Stimulated activated naive B cell treated with anti-CD40 and anti-IgM and Interleukin-4, amounts not matched to agents 10 μg/mL and 1 μg/mL and 100 μg/mL, for 72 hours (primary cell): ENCODE results near the gene GRB10.
A peak's percentile ranks its signal among the peaks of the same experiment; 100 is the strongest.

Experiments used
- ATAC-seq, 2 donors: fragments of 150-1000 bp; cut with Tn5 transposase; replicated peaks; 2 replicates each; pipeline ENCODE4 v1.10.0; 2021; ENCODE audit warnings: moderate library complexity in 1 of 2
- DNase-seq: peaks from one replicate; pipeline ENCODE4 v3.0.0; 2021
- H3K27ac Mint-ChIP-seq: one replicate; pipeline ENCODE4 v1.8.0; 2022; ENCODE audit warnings: mild to moderate bottlenecking, mixed read lengths
- H3K27me3 Mint-ChIP-seq, 2 donors: one replicate each; pipeline ENCODE4 v1.8.0; 2022; ENCODE audit warnings: mixed read lengths in 2 of 2
- H3K36me3 Mint-ChIP-seq, 2 donors: one replicate each; pipeline ENCODE4 v1.8.0; 2022; ENCODE audit warnings: mixed read lengths in 2 of 2, mild to moderate bottlenecking in 1 of 2
- H3K4me1 Mint-ChIP-seq, 2 donors: one replicate each; pipeline ENCODE4 v1.8.0; 2022; ENCODE audit warnings: mixed read lengths in 2 of 2, mild to moderate bottlenecking in 1 of 2
- H3K4me3 Mint-ChIP-seq, 2 donors: one replicate each; pipeline ENCODE4 v1.8.0; 2022; ENCODE audit warnings: mild to moderate bottlenecking in 2 of 2, mixed read lengths in 2 of 2, moderate library complexity in 1 of 2
- H3K9me3 Mint-ChIP-seq, 2 donors: one replicate each; pipeline ENCODE4 v1.8.0; 2022; ENCODE audit warnings: mixed read lengths in 2 of 2, mild to moderate bottlenecking in 1 of 2

GRB10 gene

DNA sequence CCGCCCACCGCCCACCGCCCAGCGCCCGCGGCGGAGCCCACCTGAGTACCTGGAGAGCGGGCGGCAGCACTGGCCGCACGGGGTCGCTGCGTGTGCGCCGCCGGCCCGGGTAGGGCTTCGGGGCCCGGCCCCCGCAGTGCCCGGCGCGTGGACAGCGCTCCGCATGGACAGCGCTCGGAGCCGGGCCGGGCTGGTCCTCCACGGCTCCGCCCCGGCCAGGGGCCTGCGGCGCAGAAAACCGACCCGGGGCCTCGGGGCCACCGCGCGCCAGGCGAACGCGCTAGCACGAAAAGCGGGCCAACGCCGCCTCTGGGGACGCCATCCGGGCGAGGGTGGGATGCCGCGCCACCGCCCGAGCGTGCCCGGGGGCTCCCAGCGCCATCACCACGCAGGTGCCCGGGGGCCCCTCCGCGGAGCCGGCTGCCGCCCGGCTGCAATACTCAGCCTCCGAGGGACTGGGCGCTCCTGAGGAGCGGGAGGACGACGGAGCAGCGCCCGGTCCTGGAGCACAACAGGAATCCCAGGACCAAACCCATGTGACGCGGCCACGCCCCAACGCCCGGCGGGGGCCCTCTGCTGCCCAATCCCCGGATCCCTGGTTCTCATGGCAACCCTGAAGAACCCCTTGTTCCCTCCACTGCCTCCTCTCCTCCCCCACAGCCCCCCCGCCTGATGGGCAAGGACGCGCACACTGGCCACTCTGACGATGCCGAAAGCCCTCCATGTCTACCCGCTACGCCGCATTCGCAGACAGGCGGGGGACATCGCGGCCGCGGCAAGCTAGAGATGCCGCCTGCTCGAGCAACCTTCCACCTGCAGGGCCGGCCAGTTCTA, at the start of gene GRB10:
TSS of gene GRB10 (minus strand) at position 522 of the 834 bp plus-strand sequence. CDS start 50,574 bp downstream, outside the sequence.
- peaks cover 5 to 7% of the 10 kb centered on the region in 2 donors for H3K9me3 Mint-ChIP-seq
- peaks cover 7 to 10% of the 10 kb centered on the region in 2 donors for H3K4me1 Mint-ChIP-seq
- DNase-seq, result no peak

DNA sequence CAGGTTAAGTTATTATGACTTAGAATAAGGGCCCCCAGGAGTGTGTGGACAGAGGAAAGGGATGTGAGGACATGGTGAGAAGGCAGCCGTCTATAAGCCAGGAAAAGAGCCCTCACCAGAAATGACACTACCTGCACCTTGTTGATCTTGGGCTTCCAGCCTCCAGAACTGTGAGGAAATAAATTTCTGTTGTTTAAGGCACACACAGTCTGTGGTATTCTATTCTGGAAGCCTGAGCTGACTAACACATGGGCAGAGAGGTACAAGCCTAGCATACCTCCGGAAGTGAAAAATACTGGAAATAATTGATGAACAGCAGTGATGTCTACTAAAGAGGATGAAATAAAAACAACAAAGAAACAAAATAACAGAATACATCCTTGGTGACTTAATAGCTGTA, 46.1 kb upstream of the GRB10 start:
- DNase-seq, result no peak
- peaks cover 0 to 2% of the 10 kb centered on the region in 2 donors for H3K4me1 Mint-ChIP-seq
- no peaks in the 10 kb centered on the region for H3K36me3 Mint-ChIP-seq
- H3K27me3 Mint-ChIP-seq, result peaks cover 0 to 3% of the 10 kb centered on the region in 2 donors
- peaks cover 0 to 3% of the 10 kb centered on the region in 2 donors for H3K9me3 Mint-ChIP-seq
- ATAC-seq, result no peak
- no peak overlapping the region for H3K27ac Mint-ChIP-seq
- no peak overlapping the region for H3K4me3 Mint-ChIP-seq

More for the DNA sequence above, at the start of gene GRB10:
- Mint-ChIP-seq H3K36me3 (peaks cover 1 to 4% of the 10 kb centered on the region in 2 donors), H3K27ac (no peak within 1 kb of the TSS), H3K4me3 (peak within 1 kb of the TSS; percentile 68 to 77), H3K27me3 (peaks cover 48 to 52% of the 10 kb centered on the region in 2 donors)
- ATAC-seq, result peak; percentile 50 to 64

DNA sequence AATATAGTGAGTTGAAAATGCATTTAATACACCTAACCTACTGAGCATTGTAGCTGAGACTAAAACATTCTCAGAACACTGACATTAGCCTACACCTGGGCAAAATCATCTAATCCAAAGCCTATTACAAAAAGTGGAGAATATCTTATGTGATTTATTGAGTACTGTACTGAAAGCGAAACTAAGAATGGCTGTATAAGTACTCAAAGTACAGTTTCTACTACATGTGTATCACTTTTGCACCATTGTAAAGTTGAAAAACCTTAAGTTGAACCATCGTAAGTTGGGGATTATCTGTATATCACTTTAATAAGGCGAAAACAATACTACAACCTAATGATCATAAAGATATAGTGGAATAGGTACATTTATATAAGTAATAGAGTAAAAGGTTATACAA, 45.4 kb upstream of the GRB10 start:
- DNase-seq, result no peak
- no peak overlapping the region for H3K27ac Mint-ChIP-seq
- peaks cover 0 to 3% of the 10 kb centered on the region in 2 donors for H3K27me3 Mint-ChIP-seq

DNA sequence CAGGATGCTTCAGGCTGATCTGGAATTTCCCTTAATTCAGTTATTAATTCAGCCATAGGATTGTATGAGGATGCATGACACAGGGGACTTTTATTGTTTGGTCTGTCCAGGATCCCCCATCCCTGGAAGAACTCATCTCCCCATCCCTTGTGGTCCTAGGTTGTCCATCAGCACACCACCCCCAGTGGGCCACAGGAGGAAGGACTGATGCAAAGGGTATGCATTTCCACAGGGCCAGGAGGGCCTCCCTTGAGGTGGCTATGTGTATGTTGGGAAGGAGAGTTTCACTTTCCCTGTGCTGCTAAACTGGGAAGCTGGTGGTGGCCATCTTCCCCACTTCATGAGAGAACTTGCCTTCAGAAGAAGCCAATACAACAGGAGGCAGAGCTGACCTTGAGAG, 44.6 kb upstream of the GRB10 start:
- H3K36me3 Mint-ChIP-seq, result no peaks in the 10 kb centered on the region
- no peak overlapping the region for H3K4me3 Mint-ChIP-seq
- peaks cover 0 to 3% of the 10 kb centered on the region in 2 donors for H3K9me3 Mint-ChIP-seq
- H3K27me3 Mint-ChIP-seq, result peaks cover 0 to 3% of the 10 kb centered on the region in 2 donors
- peaks cover 0 to 2% of the 10 kb centered on the region in 2 donors for H3K4me1 Mint-ChIP-seq
- DNase-seq (no peak), ATAC-seq (no peak)
- no peak overlapping the region for H3K27ac Mint-ChIP-seq

More for the DNA sequence above, 45.4 kb upstream of the GRB10 start:
- peaks cover 0 to 3% of the 10 kb centered on the region in 2 donors for H3K9me3 Mint-ChIP-seq
- H3K36me3 Mint-ChIP-seq, result no peaks in the 10 kb centered on the region
- H3K4me3 Mint-ChIP-seq, result no peak overlapping the region
- ATAC-seq, result no peak
- H3K4me1 Mint-ChIP-seq, result peaks cover 0 to 2% of the 10 kb centered on the region in 2 donors

DNA sequence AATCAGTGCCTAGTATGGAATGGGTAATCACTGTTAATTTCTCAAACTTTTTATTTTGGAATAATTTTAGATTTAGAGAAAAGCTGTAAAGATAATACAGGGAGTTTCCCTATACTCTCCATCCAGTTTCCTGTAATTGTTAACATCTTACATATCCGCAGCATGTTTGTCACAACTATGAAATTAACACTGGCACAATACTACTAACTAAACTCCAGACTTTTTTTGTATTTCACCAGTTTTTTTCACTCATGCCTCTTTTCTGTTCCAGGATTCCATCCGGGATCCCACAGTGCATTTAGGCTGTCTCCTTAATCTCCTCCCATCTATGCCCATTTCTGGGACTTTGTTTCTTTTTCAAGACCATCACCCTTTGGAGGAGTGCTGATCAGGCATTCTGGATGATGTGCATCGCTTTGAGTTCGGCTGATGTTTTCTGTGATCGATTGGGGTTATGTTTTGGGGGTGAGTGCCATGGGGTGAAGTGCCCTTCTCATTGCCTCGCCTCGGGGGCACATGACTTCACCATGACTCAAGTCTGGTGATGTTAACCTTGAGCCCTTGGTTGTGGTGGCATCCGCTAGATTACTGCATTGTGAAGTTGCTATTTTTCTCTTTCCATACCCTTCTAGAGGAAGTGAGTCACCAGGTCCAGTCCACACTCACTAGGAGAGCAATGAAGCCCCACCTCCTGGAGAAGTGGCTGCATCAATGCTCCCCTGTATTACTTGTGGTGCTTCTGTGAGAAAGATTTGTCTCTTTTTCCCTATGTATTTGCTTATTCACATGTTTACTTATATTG, 43.9 kb upstream of the GRB10 start:
- Mint-ChIP-seq H3K9me3 (peaks cover 0 to 3% of the 10 kb centered on the region in 2 donors), H3K36me3 (no peaks in the 10 kb centered on the region), H3K27ac (no peak overlapping the region), H3K27me3 (peaks cover 0 to 3% of the 10 kb centered on the region in 2 donors), H3K4me1 (peaks cover 0 to 2% of the 10 kb centered on the region in 2 donors), H3K4me3 (no peak overlapping the region)
- ATAC-seq (peak; percentile 34 to 51), DNase-seq (no peak)

DNA sequence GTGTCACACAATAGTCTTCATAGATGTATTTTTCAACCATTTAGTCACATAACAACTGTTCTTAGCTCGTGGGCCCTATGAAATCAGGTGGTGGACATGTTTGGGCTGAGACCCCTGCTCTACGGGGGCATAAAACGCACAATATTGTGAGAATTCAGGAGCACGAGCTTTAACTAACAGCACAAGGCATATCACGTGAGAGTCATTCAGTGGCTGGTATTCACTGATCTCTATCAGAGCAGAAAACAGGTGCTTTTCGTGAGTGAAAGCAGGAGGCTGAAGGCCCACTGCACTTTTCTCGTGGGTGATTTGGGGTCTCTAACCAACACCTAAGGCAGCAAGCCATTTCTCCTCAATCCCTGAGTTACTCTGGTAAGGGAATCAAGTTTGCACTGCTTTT, 42.8 kb upstream of the GRB10 start:
- H3K36me3 Mint-ChIP-seq, result no peaks in the 10 kb centered on the region
- no peak for DNase-seq
- H3K9me3 Mint-ChIP-seq, result peaks cover 0 to 3% of the 10 kb centered on the region in 2 donors
- no peak overlapping the region for H3K27ac Mint-ChIP-seq
- H3K4me1 Mint-ChIP-seq, result peaks cover 0 to 2% of the 10 kb centered on the region in 2 donors
- no peak for ATAC-seq
- no peak overlapping the region for H3K4me3 Mint-ChIP-seq
- peaks cover 0 to 3% of the 10 kb centered on the region in 2 donors for H3K27me3 Mint-ChIP-seq

DNA sequence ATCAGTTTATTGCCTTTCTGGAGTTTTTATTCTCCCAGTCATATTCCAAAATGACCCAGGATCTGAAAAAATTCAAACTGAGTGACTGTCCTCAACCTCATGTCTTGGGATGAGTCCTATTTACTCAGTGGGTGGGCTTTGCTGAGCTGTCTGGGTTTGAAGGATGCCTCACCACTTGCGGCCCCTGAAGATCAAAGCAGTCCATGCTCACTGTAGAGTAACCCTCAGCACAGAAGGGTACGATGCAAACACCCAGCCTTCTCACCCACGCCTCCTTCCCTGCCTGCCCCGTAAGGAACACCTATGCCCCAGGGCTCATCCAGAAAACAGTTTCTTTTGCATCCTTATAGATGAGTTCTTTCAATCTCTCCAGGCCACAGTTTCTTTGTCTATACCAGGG, 42.2 kb upstream of the GRB10 start:
- Mint-ChIP-seq H3K27ac (no peak overlapping the region), H3K4me3 (no peak overlapping the region), H3K27me3 (peaks cover 0 to under 1% of the 10 kb centered on the region in 2 donors), H3K4me1 (peaks cover 0 to 2% of the 10 kb centered on the region in 2 donors), H3K9me3 (peaks cover 0 to 3% of the 10 kb centered on the region in 2 donors), H3K36me3 (no peaks in the 10 kb centered on the region)
- no peak for DNase-seq
- no peak for ATAC-seq

DNA sequence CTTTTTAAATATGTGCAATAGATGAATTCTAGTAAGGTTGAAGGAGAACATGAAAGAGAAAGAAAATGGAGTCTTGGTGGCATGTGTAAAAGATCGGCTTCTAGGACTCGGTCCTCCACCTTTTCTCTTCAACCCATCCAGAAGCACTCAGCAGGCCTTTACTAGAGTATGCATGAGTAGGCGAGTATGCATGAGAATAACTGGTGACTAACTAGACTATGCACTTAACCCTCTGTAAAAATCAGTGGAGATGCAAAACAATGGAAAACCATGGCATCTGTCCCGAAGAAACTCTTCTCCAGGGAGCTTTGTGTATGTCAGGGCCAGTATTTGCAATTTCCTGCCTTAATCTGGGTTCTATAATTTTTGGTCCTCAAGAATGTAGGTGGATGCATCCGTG, 40.0 kb upstream of the GRB10 start:
- Mint-ChIP-seq H3K4me3 (no peak overlapping the region), H3K36me3 (no peaks in the 10 kb centered on the region), H3K4me1 (peaks cover 0 to 2% of the 10 kb centered on the region in 2 donors), H3K27me3 (no peaks in the 10 kb centered on the region), H3K27ac (no peak overlapping the region), H3K9me3 (peaks cover 0 to 3% of the 10 kb centered on the region in 2 donors)
- DNase-seq, result no peak
- no peak for ATAC-seq

DNA sequence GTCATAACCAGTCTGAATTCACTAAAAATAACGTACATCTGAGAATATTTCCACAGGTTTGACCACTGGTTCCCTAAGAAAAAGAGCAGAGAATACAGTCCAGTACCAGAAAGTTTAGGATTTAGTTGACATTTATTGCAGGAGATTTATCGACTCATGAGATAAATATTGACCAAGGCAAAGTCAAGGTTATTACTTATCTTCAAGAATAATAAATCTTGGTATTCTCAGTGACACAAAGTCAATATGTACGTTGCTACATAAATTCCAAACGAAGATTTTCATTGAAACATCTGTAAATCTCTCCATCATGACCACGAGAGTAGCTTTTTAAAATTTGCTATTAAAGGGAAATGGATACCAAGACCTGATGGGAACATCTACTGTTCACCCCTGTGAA, 39.4 kb upstream of the GRB10 start:
- Mint-ChIP-seq H3K36me3 (no peaks in the 10 kb centered on the region), H3K9me3 (peaks cover 0 to 3% of the 10 kb centered on the region in 2 donors)

DNA sequence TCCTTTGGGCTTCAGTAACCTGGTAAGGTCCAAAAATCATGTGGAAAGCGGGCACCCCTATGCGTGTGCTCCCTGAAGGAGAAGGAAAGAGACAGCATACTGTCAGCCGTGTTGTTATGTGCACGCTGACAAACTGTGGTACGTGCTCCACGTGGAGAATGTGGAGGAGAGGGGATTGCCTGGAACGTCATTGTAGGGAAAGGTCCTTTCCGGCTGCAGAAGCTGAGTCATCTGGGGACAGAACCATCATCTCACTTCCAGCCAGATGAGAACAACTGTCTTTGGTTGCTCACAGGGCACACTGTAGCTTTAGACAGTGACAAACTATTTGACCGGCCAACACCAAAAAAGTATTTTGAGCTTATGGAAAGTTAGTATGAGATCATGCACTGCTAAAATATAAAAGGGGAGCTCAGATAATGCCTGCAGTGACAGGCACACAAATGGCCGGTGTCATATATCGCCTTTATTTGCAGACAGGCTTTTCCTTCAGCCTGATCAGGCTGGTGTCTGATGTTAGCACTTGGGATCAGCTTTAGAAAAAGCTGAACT, 38.8 kb upstream of the GRB10 start:
- Mint-ChIP-seq H3K4me1 (no peaks in the 10 kb centered on the region), H3K36me3 (no peaks in the 10 kb centered on the region), H3K27ac (no peak overlapping the region), H3K4me3 (no peak overlapping the region), H3K9me3 (peaks cover 4 to 8% of the 10 kb centered on the region in 2 donors), H3K27me3 (peaks cover 0 to 3% of the 10 kb centered on the region in 2 donors)
- ATAC-seq, result no peak
- DNase-seq, result no peak

More for the DNA sequence above, 39.4 kb upstream of the GRB10 start:
- DNase-seq, result no peak
- H3K27ac Mint-ChIP-seq, result no peak overlapping the region
- no peak overlapping the region for H3K4me3 Mint-ChIP-seq
- ATAC-seq, result no peak
- no peaks in the 10 kb centered on the region for H3K27me3 Mint-ChIP-seq
- H3K4me1 Mint-ChIP-seq, result peaks cover 0 to 2% of the 10 kb centered on the region in 2 donors

DNA sequence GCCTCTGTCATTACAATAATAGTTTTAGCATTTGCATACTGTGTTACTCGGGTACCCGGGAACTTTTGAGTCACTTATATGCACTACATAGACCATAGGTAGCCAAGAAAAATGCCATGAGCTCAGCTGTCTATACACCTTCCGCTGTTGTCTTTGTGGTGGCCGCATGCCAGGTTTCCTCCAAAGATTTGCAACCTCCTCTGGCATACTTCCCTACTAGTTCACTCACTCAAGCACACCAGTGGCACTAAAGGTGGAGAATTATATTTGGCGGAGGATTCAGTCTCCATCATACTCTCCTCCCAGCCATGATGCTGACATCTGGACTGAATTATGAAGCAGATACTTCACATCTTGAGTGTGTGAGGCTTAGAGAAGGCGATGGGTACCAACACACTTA, 35.6 kb upstream of the GRB10 start:
- Mint-ChIP-seq H3K4me1 (no peaks in the 10 kb centered on the region), H3K27ac (no peak overlapping the region), H3K27me3 (peaks cover 0 to 3% of the 10 kb centered on the region in 2 donors), H3K36me3 (no peaks in the 10 kb centered on the region), H3K9me3 (peaks cover 5 to 6% of the 10 kb centered on the region in 2 donors), H3K4me3 (no peak overlapping the region)
- DNase-seq (no peak), ATAC-seq (peak in 1 of 2 donors; percentile 65)

DNA sequence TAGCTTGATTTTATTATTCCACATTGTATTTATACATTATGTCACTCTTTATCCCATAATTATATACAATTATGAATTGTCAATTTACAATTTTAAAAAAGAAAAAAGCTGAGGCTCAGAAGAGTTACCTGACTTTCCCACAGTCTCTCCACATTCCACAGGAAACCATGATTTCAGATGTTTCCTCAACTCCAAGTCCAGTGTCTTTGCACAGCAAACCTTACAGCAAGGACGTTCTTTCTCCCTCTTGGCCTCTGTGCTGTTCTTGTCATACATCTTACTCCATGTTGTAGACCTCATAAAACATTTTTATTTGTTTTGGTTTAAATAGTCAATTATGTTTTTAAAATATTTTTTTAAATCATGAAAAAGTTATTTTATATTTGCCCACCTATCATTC, 34.9 kb upstream of the GRB10 start:
- H3K36me3 Mint-ChIP-seq, result no peaks in the 10 kb centered on the region
- no peak overlapping the region for H3K4me3 Mint-ChIP-seq
- no peaks in the 10 kb centered on the region for H3K4me1 Mint-ChIP-seq
- ATAC-seq, result no peak
- H3K27ac Mint-ChIP-seq, result no peak overlapping the region
- H3K9me3 Mint-ChIP-seq, result peaks cover 5 to 6% of the 10 kb centered on the region in 2 donors
- H3K27me3 Mint-ChIP-seq, result peaks cover 0 to 3% of the 10 kb centered on the region in 2 donors
- DNase-seq, result no peak

DNA sequence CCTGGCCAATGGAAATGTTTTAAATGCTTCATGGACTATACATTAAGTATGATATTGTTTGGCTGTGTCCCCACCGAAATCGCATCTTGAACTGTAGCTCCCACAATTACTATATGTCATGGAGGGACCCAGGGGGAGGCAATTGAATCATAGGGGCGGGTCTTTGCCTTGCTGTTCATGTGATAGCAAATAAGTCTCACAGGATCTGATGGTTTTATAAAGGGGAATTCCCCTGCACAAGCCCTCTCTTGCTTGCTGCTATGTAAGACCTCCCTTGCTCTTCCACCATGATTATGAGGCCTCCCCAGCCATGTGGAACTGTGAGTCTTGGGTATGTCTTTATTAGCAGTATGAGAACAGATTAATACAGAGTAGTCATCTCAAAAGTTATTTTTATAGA, 32.4 kb upstream of the GRB10 start:
- no peak overlapping the region for H3K4me3 Mint-ChIP-seq
- H3K36me3 Mint-ChIP-seq, result no peaks in the 10 kb centered on the region
- H3K27me3 Mint-ChIP-seq, result peaks cover 0 to 3% of the 10 kb centered on the region in 2 donors
- H3K4me1 Mint-ChIP-seq, result peaks cover 0 to 5% of the 10 kb centered on the region in 2 donors
- no peak for ATAC-seq
- no peak overlapping the region for H3K27ac Mint-ChIP-seq
- DNase-seq, result no peak
- H3K9me3 Mint-ChIP-seq, result peaks cover 5 to 6% of the 10 kb centered on the region in 2 donors

DNA sequence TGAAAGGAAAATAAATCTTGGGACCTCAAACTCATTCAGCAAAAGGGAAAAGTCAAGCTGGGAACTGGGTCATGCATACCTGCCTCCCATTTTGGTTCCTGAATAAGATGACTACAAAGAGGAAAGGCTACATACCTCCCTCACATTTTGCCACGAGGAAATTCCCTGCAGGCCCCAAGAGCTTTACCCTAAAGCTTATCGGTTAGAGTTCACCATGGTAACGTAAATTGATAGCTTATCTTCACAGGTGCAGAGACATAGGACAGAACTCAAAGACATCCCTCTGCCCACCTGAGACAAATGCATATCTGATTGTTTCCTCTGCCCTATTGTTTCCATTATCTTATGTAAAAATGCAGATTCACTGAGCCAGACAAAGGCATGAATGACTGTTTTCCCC, 31.5 kb upstream of the GRB10 start:
- Mint-ChIP-seq H3K27me3 (peaks cover 0 to 3% of the 10 kb centered on the region in 2 donors), H3K27ac (no peak overlapping the region), H3K4me1 (peaks cover 0 to 5% of the 10 kb centered on the region in 2 donors), H3K4me3 (no peak overlapping the region), H3K9me3 (peaks cover 5 to 6% of the 10 kb centered on the region in 2 donors), H3K36me3 (no peaks in the 10 kb centered on the region)
- DNase-seq, result no peak
- no peak for ATAC-seq
